IPS DF 6.9 (cell line): ENCODE results near the gene AMFR.

ENCODE experiments used
- DNase-seq: peaks from one replicate; pipeline ENCODE4 v3.0.0-alpha.2; 2013; ENCODE audit warnings: low read depth, low spot score
- H3K27ac ChIP-seq: one replicate; pipeline ENCODE4 v1.5.1; 2013; ENCODE audit warnings: low read length, control low read depth
- H3K27me3 ChIP-seq: 2 replicates; pipeline ENCODE4 v1.6.1; 2013; ENCODE audit warnings: mild to moderate bottlenecking, low read length; ENCODE audit not compliant: control insufficient read depth, insufficient read depth
- H3K36me3 ChIP-seq: 2 replicates; pipeline ENCODE4 v1.6.1; 2013; ENCODE audit warnings: low read length; ENCODE audit not compliant: control insufficient read depth, insufficient read depth
- H3K4me1 ChIP-seq: 2 replicates; pipeline ENCODE4 v1.6.1; 2013; ENCODE audit warnings: low read length; ENCODE audit not compliant: control insufficient read depth, insufficient read depth
- H3K4me3 ChIP-seq: 2 replicates; pipeline ENCODE4 v1.5.1; 2013; ENCODE audit warnings: mild to moderate bottlenecking, low read length
- H3K9me3 ChIP-seq: 2 replicates; pipeline ENCODE4 v1.6.1; 2013; ENCODE audit warnings: low read length, inconsistent platforms; ENCODE audit not compliant: control insufficient read depth, insufficient read depth
- WGBS: extraction: QIAGEN DNeasy Blood & Tissue Kit; methylation state at CpG from one replicate; pipeline ENCODE4 v1.1.7; 2013; ENCODE audit warnings: mixed read lengths, missing lambda C conversion rate; ENCODE audit not compliant: insufficient read length, insufficient coverage; 5-methylcytosine and 5-hydroxymethylcytosine counted together

The AMFR gene

GRCh38 chr16:56325956-56326355 is 99.4 kb downstream of the AMFR start:
- Histone ChIP-seq H3K4me3 (no peak overlapping the region), H3K27ac (no peak overlapping the region), H3K9me3 (no peaks in the 10 kb centered on the region), H3K27me3 (no peaks in the 10 kb centered on the region), H3K36me3 (no peaks in the 10 kb centered on the region), H3K4me1 (no peaks in the 10 kb centered on the region)
- WGBS = no CpG with 5 or more reads among the region's 6 CpGs
- DNase-seq = no peak

- Histone ChIP-seq H3K4me1 (no peaks in the 10 kb centered on the region), H3K27ac (no peak overlapping the region), H3K27me3 (no peaks in the 10 kb centered on the region), H3K36me3 (no peaks in the 10 kb centered on the region), H3K4me3 (no peak overlapping the region), H3K9me3 (no peaks in the 10 kb centered on the region)
- no CpG with 5 or more reads among the region's 9 CpGs for WGBS
- DNase-seq = no peak
Observed at GRCh38 chr16:56324406-56324805, 100.9 kb downstream of the AMFR start.

- no peak overlapping the region for H3K4me3 ChIP-seq
- DNase-seq = no peak
- no peaks in the 10 kb centered on the region for H3K4me1 ChIP-seq
- H3K36me3 ChIP-seq = no peaks in the 10 kb centered on the region
- H3K27ac ChIP-seq = no peak overlapping the region
- no peaks in the 10 kb centered on the region for H3K9me3 ChIP-seq
- H3K27me3 ChIP-seq = no peaks in the 10 kb centered on the region
- no CpG with 5 or more reads among the region's 9 CpGs for WGBS
Observed at GRCh38 chr16:56321571-56321970, 103.8 kb downstream of the AMFR start.

GRCh38 chr16:56320811-56321558 is 104.4 kb downstream of the AMFR start:
- no CpG with 5 or more reads among the region's 7 CpGs for WGBS
- Histone ChIP-seq H3K27ac (no peak overlapping the region), H3K36me3 (no peaks in the 10 kb centered on the region), H3K27me3 (no peaks in the 10 kb centered on the region), H3K4me1 (no peaks in the 10 kb centered on the region), H3K9me3 (no peaks in the 10 kb centered on the region), H3K4me3 (no peak overlapping the region)
- no peak for DNase-seq

GRCh38 chr16:56320056-56320455 is 105.3 kb downstream of the AMFR start:
- no peak for DNase-seq
- WGBS = no CpG with 5 or more reads among the region's 8 CpGs
- H3K4me1 ChIP-seq = no peaks in the 10 kb centered on the region
- H3K27me3 ChIP-seq = no peaks in the 10 kb centered on the region
- H3K36me3 ChIP-seq = no peaks in the 10 kb centered on the region
- no peaks in the 10 kb centered on the region for H3K9me3 ChIP-seq
- H3K4me3 ChIP-seq = no peak overlapping the region
- H3K27ac ChIP-seq = no peak overlapping the region

GRCh38 chr16:56319376-56319775 is 106.0 kb downstream of the AMFR start:
- DNase-seq = no peak
- Histone ChIP-seq H3K9me3 (no peaks in the 10 kb centered on the region), H3K4me1 (no peaks in the 10 kb centered on the region), H3K27me3 (no peaks in the 10 kb centered on the region), H3K36me3 (no peaks in the 10 kb centered on the region), H3K4me3 (no peak overlapping the region), H3K27ac (no peak overlapping the region)
- no CpG with 5 or more reads among the region's 6 CpGs for WGBS

GRCh38 chr16:56318827-56319140 is 106.6 kb downstream of the AMFR start:
- H3K27ac ChIP-seq = no peak overlapping the region

GRCh38 chr16:56317998-56318826 is 107.1 kb downstream of the AMFR start:
- peak; percentile 43 for DNase-seq
- WGBS = no CpG with 5 or more reads among the region's 28 CpGs
- Histone ChIP-seq H3K4me1 (no peaks in the 10 kb centered on the region), H3K4me3 (no peak overlapping the region), H3K9me3 (no peaks in the 10 kb centered on the region), H3K36me3 (no peaks in the 10 kb centered on the region), H3K27ac (no peak overlapping the region), H3K27me3 (no peaks in the 10 kb centered on the region)

More at GRCh38 chr16:56318827-56319140, 106.6 kb downstream of the AMFR start:
- Histone ChIP-seq H3K9me3 (no peaks in the 10 kb centered on the region), H3K4me3 (no peak overlapping the region), H3K4me1 (no peaks in the 10 kb centered on the region), H3K27me3 (no peaks in the 10 kb centered on the region), H3K36me3 (no peaks in the 10 kb centered on the region)
- no CpG with 5 or more reads among the region's 1 CpG for WGBS
- DNase-seq = no peak

GRCh38 chr16:56316545-56316944 is 108.8 kb downstream of the AMFR start:
- Histone ChIP-seq H3K4me1 (no peaks in the 10 kb centered on the region), H3K27me3 (no peaks in the 10 kb centered on the region), H3K9me3 (no peaks in the 10 kb centered on the region), H3K4me3 (no peak overlapping the region), H3K27ac (no peak overlapping the region), H3K36me3 (no peaks in the 10 kb centered on the region)
- no CpG with 5 or more reads among the region's 7 CpGs for WGBS
- no peak for DNase-seq

GRCh38 chr16:56315955-56316354 is 109.4 kb downstream of the AMFR start:
- no CpG with 5 or more reads among the region's 7 CpGs for WGBS
- Histone ChIP-seq H3K36me3 (no peaks in the 10 kb centered on the region), H3K9me3 (no peaks in the 10 kb centered on the region), H3K27ac (no peak overlapping the region), H3K4me1 (no peaks in the 10 kb centered on the region), H3K27me3 (no peaks in the 10 kb centered on the region), H3K4me3 (no peak overlapping the region)
- no peak for DNase-seq
